Esophagus (tissue), 2 donors: ENCODE measurements around the gene TMCO4. TPM values are rescaled to one million over a fixed set of nuclear protein-coding genes. Genes with fewer than 3 reads are reported as not detected.

Experiments
- H3K27ac ChIP-seq, 2 donors: one replicate each; pipeline ENCODE4 v1.5.1; 2013; ENCODE audit warnings: low read depth in 2 of 2, mild to moderate bottlenecking in 2 of 2, inconsistent platforms in 1 of 2, low read length in 1 of 2, moderate library complexity in 1 of 2
- H3K27me3 ChIP-seq, 2 donors: one replicate each; pipeline ENCODE4 v1.6.1; 2013; ENCODE audit warnings: low read length in 2 of 2, control low read depth in 1 of 2, mild to moderate bottlenecking in 1 of 2; ENCODE audit not compliant: insufficient read depth in 2 of 2, control insufficient read depth in 1 of 2
- H3K36me3 ChIP-seq, 2 donors: one replicate each; pipeline ENCODE4 v1.6.1; 2013; ENCODE audit warnings: low read length in 1 of 2; ENCODE audit not compliant: control insufficient read depth in 2 of 2, insufficient read depth in 2 of 2
- H3K4me1 ChIP-seq, 2 donors: one replicate each; pipeline ENCODE4 v1.6.1; 2013; ENCODE audit warnings: low read length in 1 of 2; ENCODE audit not compliant: control insufficient read depth in 2 of 2, insufficient read depth in 2 of 2
- H3K4me3 ChIP-seq, 2 donors: one replicate each; pipeline ENCODE4 v1.5.1; 2013; ENCODE audit warnings: low read length in 2 of 2, mild to moderate bottlenecking in 2 of 2, low read depth in 1 of 2, moderate library complexity in 1 of 2
- H3K9me3 ChIP-seq, 2 donors: one replicate each; pipeline ENCODE4 v1.6.1; 2013; ENCODE audit warnings: mild to moderate bottlenecking in 2 of 2, low read depth in 1 of 2, low read length in 1 of 2, moderate library complexity in 1 of 2; ENCODE audit not compliant: control insufficient read depth in 2 of 2, insufficient read depth in 1 of 2
- WGBS, 2 donors: extraction: QIAGEN DNeasy Blood & Tissue Kit; methylation state at CpG; one replicate each; pipeline ENCODE4 v1.1.7; 2013; 5-methylcytosine and 5-hydroxymethylcytosine counted together
- polyA plus RNA-seq, 2 donors: library from polyadenylated mRNA; stranded (reverse); fragments of 200-250 nt; gene quantifications; one replicate each; pipeline ENCODE4 v1.2.3, GENCODE V29; 2013
- donor health status: healthy with polysubstance abuse.
- donor health status: Bipolar disorder and iron deficiency.

TMCO4 gene
- polyA plus RNA-seq, 2 donors = 14.2 to 26.2 TPM

GRCh38 chr1:19785660-19786059 lies 14.1 kb downstream of the TMCO4 start:
- Histone ChIP-seq H3K4me3 (no peak overlapping the region), H3K36me3 (peaks cover 5 to 7% of the 10 kb centered on the region in 2 donors), H3K9me3 (no peaks in the 10 kb centered on the region), H3K27me3 (no peaks in the 10 kb centered on the region), H3K4me1 (peaks cover 2 to 4% of the 10 kb centered on the region in 2 donors), H3K27ac (peak overlapping the region in 1 of 2 donors; percentile 9)
- 72% methylated on average over 4 of the region's 4 CpGs for WGBS, 2 donors

GRCh38 chr1:19780267-19780877 lies 19.3 kb downstream of the TMCO4 start:
- no peak overlapping the region for H3K4me3 ChIP-seq
- peaks cover 5 to 26% of the 10 kb centered on the region in 2 donors for H3K36me3 ChIP-seq
- WGBS, 2 donors = 88 to 93% methylated on average over 11 of the region's 11 CpGs
- H3K27ac ChIP-seq = no peak overlapping the region
- H3K9me3 ChIP-seq = no peaks in the 10 kb centered on the region
- H3K4me1 ChIP-seq = no peaks in the 10 kb centered on the region
- H3K27me3 ChIP-seq = no peaks in the 10 kb centered on the region

GRCh38 chr1:19776933-19777332 lies 22.8 kb downstream of the TMCO4 start:
- H3K4me1 ChIP-seq = no peaks in the 10 kb centered on the region
- H3K4me3 ChIP-seq = no peak overlapping the region
- H3K36me3 ChIP-seq = peaks cover 0 to 37% of the 10 kb centered on the region in 2 donors
- H3K27me3 ChIP-seq = no peaks in the 10 kb centered on the region
- no peak overlapping the region for H3K27ac ChIP-seq
- 95 to 100% methylated on average over 4 of the region's 4 CpGs for WGBS, 2 donors
- no peaks in the 10 kb centered on the region for H3K9me3 ChIP-seq

- Histone ChIP-seq H3K4me3 (no peak overlapping the region), H3K27ac (no peak overlapping the region), H3K36me3 (peaks cover 0 to 39% of the 10 kb centered on the region in 2 donors), H3K9me3 (no peaks in the 10 kb centered on the region), H3K4me1 (no peaks in the 10 kb centered on the region), H3K27me3 (no peaks in the 10 kb centered on the region)
- 92 to 95% methylated on average over 5 of the region's 5 CpGs for WGBS, 2 donors
Measured at GRCh38 chr1:19776287-19776686, 23.4 kb downstream of the TMCO4 start.

GRCh38 chr1:19775831-19776230 lies 23.9 kb downstream of the TMCO4 start:
- WGBS, 2 donors = 95% methylated on average over 9 of the region's 9 CpGs
- no peaks in the 10 kb centered on the region for H3K4me1 ChIP-seq
- H3K27me3 ChIP-seq = no peaks in the 10 kb centered on the region
- no peaks in the 10 kb centered on the region for H3K9me3 ChIP-seq
- no peak overlapping the region for H3K4me3 ChIP-seq
- no peak overlapping the region for H3K27ac ChIP-seq
- H3K36me3 ChIP-seq = peaks cover 0 to 40% of the 10 kb centered on the region in 2 donors

GRCh38 chr1:19775317-19775716 lies 24.4 kb downstream of the TMCO4 start:
- Histone ChIP-seq H3K4me3 (no peak overlapping the region), H3K9me3 (no peaks in the 10 kb centered on the region), H3K27ac (no peak overlapping the region), H3K36me3 (peaks cover 0 to 40% of the 10 kb centered on the region in 2 donors), H3K27me3 (no peaks in the 10 kb centered on the region), H3K4me1 (no peaks in the 10 kb centered on the region)
- WGBS, 2 donors = 90 to 92% methylated on average over 6 of the region's 6 CpGs

GRCh38 chr1:19774180-19774785 lies 25.4 kb downstream of the TMCO4 start:
- H3K27ac ChIP-seq = no peak overlapping the region
- H3K36me3 ChIP-seq = peaks cover 0 to 37% of the 10 kb centered on the region in 2 donors
- H3K27me3 ChIP-seq = no peaks in the 10 kb centered on the region
- WGBS, 2 donors = 70 to 80% methylated on average over 6 of the region's 6 CpGs
- H3K4me3 ChIP-seq = no peak overlapping the region
- H3K9me3 ChIP-seq = no peaks in the 10 kb centered on the region
- H3K4me1 ChIP-seq = no peaks in the 10 kb centered on the region

- Histone ChIP-seq H3K36me3 (peaks cover 0 to 35% of the 10 kb centered on the region in 2 donors), H3K4me3 (no peak overlapping the region), H3K4me1 (no peaks in the 10 kb centered on the region), H3K27me3 (no peaks in the 10 kb centered on the region), H3K27ac (no peak overlapping the region), H3K9me3 (no peaks in the 10 kb centered on the region)
- WGBS, 2 donors = 80 to 85% methylated on average over 4 of the region's 4 CpGs
Measured at GRCh38 chr1:19773485-19773884, 26.2 kb downstream of the TMCO4 start.

- WGBS, 2 donors = 79 to 85% methylated on average over 9 of the region's 9 CpGs
- Histone ChIP-seq H3K4me3 (no peak overlapping the region), H3K27me3 (no peaks in the 10 kb centered on the region), H3K9me3 (no peaks in the 10 kb centered on the region), H3K27ac (no peak overlapping the region), H3K36me3 (peaks cover 0 to 37% of the 10 kb centered on the region in 2 donors), H3K4me1 (no peaks in the 10 kb centered on the region)
Measured at GRCh38 chr1:19772053-19772452, 27.7 kb downstream of the TMCO4 start.

- Histone ChIP-seq H3K9me3 (no peaks in the 10 kb centered on the region), H3K27ac (no peak overlapping the region), H3K27me3 (no peaks in the 10 kb centered on the region), H3K4me1 (no peaks in the 10 kb centered on the region), H3K4me3 (no peak overlapping the region), H3K36me3 (peaks cover 4 to 34% of the 10 kb centered on the region in 2 donors)
- WGBS, 2 donors = 92 to 94% methylated on average over 6 of the region's 6 CpGs
Measured at GRCh38 chr1:19771350-19771749, 28.4 kb downstream of the TMCO4 start.
